CD4-positive, alpha-beta T cell treated with Interferon alpha-2 for 1 hour (primary cell): ENCODE data around the gene NOX3.
"Not testable (repeated sequence)": the region's sequence is repeated elsewhere in the genome, so short reads cannot be mapped to it uniquely, and the experiment has no call there.

Source experiments
- DNase-seq, 2 donors: peaks; one replicate each; pipeline ENCODE4 v3.0.0-alpha.2; 2020 to 2022

NOX3 gene

GRCh38 chr6:155364844-155365437 is 90.7 kb downstream of the NOX3 start:
- no peak for DNase-seq

GRCh38 chr6:155364021-155364420 is 91.6 kb downstream of the NOX3 start:
- DNase-seq, result not testable (repeated sequence)

- not testable (repeated sequence) for DNase-seq
Observed at GRCh38 chr6:155362968-155363632, 92.5 kb downstream of the NOX3 start.

- no peak for DNase-seq
Observed at GRCh38 chr6:155354167-155354566, 101.5 kb downstream of the NOX3 start.

- no peak for DNase-seq
Observed at GRCh38 chr6:155352811-155353210, 102.8 kb downstream of the NOX3 start.

GRCh38 chr6:155352130-155352420 is 103.6 kb downstream of the NOX3 start:
- no peak for DNase-seq

- no peak for DNase-seq
Observed at GRCh38 chr6:155351273-155352129, 104.1 kb downstream of the NOX3 start.

- DNase-seq, result no peak
Observed at GRCh38 chr6:155349956-155350355, 105.7 kb downstream of the NOX3 start.

- DNase-seq, result no peak
Observed at GRCh38 chr6:155349129-155349528, 106.5 kb downstream of the NOX3 start.

GRCh38 chr6:155347800-155348199 is 107.8 kb downstream of the NOX3 start:
- DNase-seq, result no peak

- no peak for DNase-seq
Observed at GRCh38 chr6:155346957-155347356, 108.7 kb downstream of the NOX3 start.
